ENCODE measurements around the gene PRSS27. TPM values are rescaled to one million over a fixed set of nuclear protein-coding genes. Genes with fewer than 3 reads are reported as not detected.

PRSS27 gene
- total RNA-seq, 1 donor from 2014 or later, result 3.1 TPM

GRCh38 chr16:2712546-2712945 lies 7.5 kb downstream of the PRSS27 start:
- DNase-seq (ENCODE audit: low spot score), result peak; percentile 80
- Mint-ChIP-seq H3K4me3 (ENCODE audit: unreplicated experiment) (no peak overlapping the region), H3K27me3 (ENCODE audit: low read depth) (no peaks in the 10 kb centered on the region), H3K4me1 (ENCODE audit: low read depth) (peaks cover 7% of the 10 kb centered on the region), H3K9me3 (ENCODE audit: low read depth) (no peaks in the 10 kb centered on the region), H3K27ac (ENCODE audit: unreplicated experiment) (no peak overlapping the region), H3K36me3 (ENCODE audit: low read depth) (peaks cover 2% of the 10 kb centered on the region)
- TF ChIP-seq, protein P1, sequence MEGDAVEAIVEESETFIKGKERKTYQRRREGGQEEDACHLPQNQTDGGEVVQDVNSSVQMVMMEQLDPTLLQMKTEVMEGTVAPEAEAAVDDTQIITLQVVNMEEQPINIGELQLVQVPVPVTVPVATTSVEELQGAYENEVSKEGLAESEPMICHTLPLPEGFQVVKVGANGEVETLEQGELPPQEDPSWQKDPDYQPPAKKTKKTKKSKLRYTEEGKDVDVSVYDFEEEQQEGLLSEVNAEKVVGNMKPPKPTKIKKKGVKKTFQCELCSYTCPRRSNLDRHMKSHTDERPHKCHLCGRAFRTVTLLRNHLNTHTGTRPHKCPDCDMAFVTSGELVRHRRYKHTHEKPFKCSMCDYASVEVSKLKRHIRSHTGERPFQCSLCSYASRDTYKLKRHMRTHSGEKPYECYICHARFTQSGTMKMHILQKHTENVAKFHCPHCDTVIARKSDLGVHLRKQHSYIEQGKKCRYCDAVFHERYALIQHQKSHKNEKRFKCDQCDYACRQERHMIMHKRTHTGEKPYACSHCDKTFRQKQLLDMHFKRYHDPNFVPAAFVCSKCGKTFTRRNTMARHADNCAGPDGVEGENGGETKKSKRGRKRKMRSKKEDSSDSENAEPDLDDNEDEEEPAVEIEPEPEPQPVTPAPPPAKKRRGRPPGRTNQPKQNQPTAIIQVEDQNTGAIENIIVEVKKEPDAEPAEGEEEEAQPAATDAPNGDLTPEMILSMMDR (IDR thresholded peaks at IDR 0.05), result no peak

GRCh38 chr16:2712063-2712441 lies 8.0 kb downstream of the PRSS27 start:
- Mint-ChIP-seq H3K4me1 (ENCODE audit: low read depth) (peaks cover 7% of the 10 kb centered on the region), H3K36me3 (ENCODE audit: low read depth) (peaks cover 4% of the 10 kb centered on the region), H3K9me3 (ENCODE audit: low read depth) (no peaks in the 10 kb centered on the region), H3K27me3 (ENCODE audit: low read depth) (no peaks in the 10 kb centered on the region), H3K4me3 (ENCODE audit: unreplicated experiment) (no peak overlapping the region), H3K27ac (ENCODE audit: unreplicated experiment) (no peak overlapping the region)
- TF ChIP-seq, protein P1 (IDR thresholded peaks at IDR 0.05), result no peak
- no peak for DNase-seq (ENCODE audit: low spot score)

GRCh38 chr16:2711370-2712062 lies 8.5 kb downstream of the PRSS27 start:
- Mint-ChIP-seq H3K4me3 (ENCODE audit: unreplicated experiment) (no peak overlapping the region), H3K27me3 (ENCODE audit: low read depth) (no peaks in the 10 kb centered on the region), H3K9me3 (ENCODE audit: low read depth) (no peaks in the 10 kb centered on the region), H3K4me1 (ENCODE audit: low read depth) (peaks cover 7% of the 10 kb centered on the region), H3K36me3 (ENCODE audit: low read depth) (peaks cover 4% of the 10 kb centered on the region), H3K27ac (ENCODE audit: unreplicated experiment) (no peak overlapping the region)
- TF ChIP-seq, protein P1 (IDR thresholded peaks at IDR 0.05), result no peak
- peak; percentile 82 for DNase-seq (ENCODE audit: low spot score)

DNA sequence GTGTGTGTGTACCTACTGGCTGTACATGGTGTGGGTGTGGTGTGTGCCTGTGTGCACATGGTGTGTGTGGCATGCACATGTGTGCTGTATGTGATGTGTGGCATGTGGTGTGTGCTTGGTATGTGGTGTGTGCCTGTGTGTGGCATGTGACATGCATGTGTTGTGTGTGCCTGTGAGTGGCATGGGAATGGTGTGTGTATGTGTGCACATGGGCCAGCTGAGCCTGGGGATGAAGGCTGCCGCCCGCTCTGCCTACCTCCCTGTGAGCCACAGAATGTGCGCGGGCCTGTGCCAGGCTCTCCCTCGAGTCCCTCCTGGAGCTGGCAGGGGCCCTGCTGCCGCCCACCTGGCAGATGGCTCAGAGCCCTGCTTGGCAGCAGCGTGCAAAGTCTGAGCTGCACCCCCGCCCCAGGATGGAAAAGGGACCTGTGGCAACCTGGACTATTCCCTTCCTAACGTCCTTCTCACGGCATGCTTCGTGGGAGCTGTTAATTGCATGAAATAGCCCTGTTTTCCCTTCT lies 9.3 kb downstream of the PRSS27 start:
- peaks cover 4% of the 10 kb centered on the region for H3K4me1 Mint-ChIP-seq (ENCODE audit: low read depth)
- TF ChIP-seq, protein P1 (IDR thresholded peaks at IDR 0.05), result no peak
- no peaks in the 10 kb centered on the region for H3K27me3 Mint-ChIP-seq (ENCODE audit: low read depth)
- no peaks in the 10 kb centered on the region for H3K9me3 Mint-ChIP-seq (ENCODE audit: low read depth)
- H3K36me3 Mint-ChIP-seq (ENCODE audit: low read depth), result peaks cover 4% of the 10 kb centered on the region
- DNase-seq (ENCODE audit: low spot score), result no peak
- no peak overlapping the region for H3K4me3 Mint-ChIP-seq (ENCODE audit: unreplicated experiment)
- H3K27ac Mint-ChIP-seq (ENCODE audit: unreplicated experiment), result no peak overlapping the region

DNA sequence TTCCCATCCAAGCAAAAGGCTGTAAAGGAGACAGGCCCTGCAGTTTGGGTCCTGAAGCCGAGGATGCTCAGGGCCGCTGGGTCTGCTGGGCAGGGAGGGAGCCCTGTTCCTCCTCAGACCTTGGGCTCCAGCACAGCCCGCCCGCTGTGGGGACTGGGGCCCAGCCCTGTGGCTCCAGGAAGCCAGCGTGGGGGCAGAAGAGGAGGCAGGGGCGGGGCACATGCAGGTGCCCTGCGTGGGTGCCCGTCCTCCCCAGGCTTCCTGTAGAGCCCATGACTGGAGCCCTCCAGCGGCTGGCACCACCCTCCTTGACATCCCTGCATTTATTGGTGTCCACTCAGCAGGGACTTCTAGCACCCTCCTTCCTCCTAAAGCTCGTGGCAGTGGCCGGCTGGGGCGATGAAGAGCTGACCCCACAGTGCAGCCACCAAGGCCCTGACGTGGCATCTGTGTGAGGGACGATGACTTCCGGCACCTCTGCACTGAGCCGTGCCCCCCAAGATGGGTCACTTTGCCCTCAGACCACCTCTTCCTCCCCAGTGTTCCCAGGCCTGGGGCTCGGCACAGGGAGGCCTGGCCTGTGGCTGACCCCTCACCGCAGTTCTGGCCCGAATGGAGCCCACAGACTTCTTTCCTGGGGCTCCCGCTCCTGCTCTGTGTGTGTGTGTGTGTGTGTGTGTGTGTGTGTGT lies 9.9 kb downstream of the PRSS27 start:
- H3K27ac Mint-ChIP-seq (ENCODE audit: unreplicated experiment), result no peak overlapping the region
- peaks cover 4% of the 10 kb centered on the region for H3K36me3 Mint-ChIP-seq (ENCODE audit: low read depth)
- TF ChIP-seq, protein P1 (IDR thresholded peaks at IDR 0.05), result no peak
- DNase-seq (ENCODE audit: low spot score), result peak; percentile 87
- H3K4me3 Mint-ChIP-seq (ENCODE audit: unreplicated experiment), result no peak overlapping the region
- no peaks in the 10 kb centered on the region for H3K9me3 Mint-ChIP-seq (ENCODE audit: low read depth)
- H3K27me3 Mint-ChIP-seq (ENCODE audit: low read depth), result no peaks in the 10 kb centered on the region
- H3K4me1 Mint-ChIP-seq (ENCODE audit: low read depth), result peaks cover 4% of the 10 kb centered on the region
